AML-193 (cell line): Measurements from ENCODE around the gene CCDC24.

Experiments
- DNase-seq, 2 experiments: peaks; one replicate each; lab custom pipeline; 2025; lab: John Stamatoyannopoulos, UW

CCDC24 gene

GRCh38 chr1:43963006-43963405, 28.4 kb upstream of the CCDC24 start:
- no peak for DNase-seq

DNA sequence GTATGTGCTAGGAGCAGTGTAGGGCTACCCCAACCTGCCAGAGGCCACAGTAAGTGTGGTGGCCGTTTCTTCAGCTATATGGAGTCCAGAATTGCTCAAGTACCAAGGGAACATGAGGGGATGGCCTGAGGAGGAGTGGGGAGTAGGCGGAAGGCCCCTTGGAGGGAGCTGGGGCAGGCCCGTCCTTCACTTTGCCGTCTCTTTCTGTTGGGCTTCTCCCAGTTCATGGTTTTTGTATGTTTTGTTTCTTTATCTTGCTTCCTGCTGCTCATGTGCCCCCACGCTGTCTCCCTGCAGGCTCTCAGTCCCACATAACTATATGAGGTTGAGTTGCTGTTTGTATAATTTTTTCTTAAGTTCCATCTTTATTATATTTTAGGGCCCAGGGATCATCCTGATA, 27.5 kb upstream of the CCDC24 start:
- DNase-seq = no peak

DNA sequence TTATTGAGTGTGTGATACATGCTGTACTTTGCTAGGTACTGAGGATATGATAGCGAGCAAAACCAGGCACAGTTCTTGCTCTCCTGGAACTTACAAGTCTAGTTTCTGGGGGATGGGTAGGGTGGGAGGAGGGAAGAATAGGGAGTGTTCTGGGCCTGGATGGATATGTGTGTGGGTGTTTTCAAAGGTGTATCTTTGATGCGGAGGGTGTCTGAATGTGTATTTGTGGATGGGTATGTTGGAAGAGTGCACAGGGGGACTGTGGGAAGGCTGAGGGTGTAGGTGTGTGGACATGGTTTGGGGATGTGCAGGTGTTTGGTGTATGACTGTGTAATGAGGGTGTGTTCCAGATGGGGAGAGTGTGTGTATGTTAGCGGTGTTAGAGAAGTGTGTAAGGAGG, 26.1 kb upstream of the CCDC24 start:
- no peak for DNase-seq

- peak; percentile 27 to 29 for DNase-seq
Observed at GRCh38 chr1:43968348-43968948, 23.0 kb upstream of the CCDC24 start.

GRCh38 chr1:43969416-43969745, 22.0 kb upstream of the CCDC24 start:
- no peak for DNase-seq

DNA sequence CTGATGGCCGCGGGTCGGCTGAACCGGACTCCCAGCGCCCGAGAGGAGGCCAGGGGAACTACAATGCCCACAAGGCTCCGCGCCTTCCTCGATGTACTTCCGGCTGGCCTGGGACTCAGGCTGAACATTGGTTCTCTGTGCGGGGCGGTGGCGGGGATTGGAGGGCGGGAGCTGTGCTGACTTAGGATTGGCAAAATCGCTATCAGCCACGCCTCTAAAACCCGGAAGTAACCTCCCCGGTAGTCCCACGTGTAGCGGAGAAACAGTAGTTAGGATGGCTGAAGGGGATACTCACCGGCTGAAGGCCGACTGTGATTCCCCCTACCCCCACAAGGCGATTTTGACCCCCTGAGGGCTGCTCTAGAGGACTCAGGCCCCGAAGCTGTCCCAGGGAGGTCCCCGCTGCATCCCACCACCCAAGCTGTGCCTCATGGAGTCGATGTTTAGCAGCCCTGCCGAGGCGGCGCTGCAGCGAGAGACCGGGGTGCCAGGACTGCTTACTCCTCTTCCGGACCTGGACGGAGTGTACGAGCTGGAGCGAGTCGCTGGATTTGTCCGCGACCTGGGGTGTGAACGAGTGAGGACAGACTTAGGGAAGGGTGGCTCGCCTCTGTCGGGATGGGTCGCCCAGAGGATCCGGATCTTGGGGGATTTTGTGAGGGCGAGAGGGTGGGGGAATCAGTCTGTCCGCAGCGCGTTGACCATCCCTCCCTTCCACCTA, 21.5 kb upstream of the CCDC24 start, which contains the start of gene DPH2:
Gene DPH2 (plus strand): TSS at position 265 of the 721 bp plus-strand sequence. CDS start 166 bp downstream, at position 431.
- DNase-seq = peak; percentile 92 to 95

DNA sequence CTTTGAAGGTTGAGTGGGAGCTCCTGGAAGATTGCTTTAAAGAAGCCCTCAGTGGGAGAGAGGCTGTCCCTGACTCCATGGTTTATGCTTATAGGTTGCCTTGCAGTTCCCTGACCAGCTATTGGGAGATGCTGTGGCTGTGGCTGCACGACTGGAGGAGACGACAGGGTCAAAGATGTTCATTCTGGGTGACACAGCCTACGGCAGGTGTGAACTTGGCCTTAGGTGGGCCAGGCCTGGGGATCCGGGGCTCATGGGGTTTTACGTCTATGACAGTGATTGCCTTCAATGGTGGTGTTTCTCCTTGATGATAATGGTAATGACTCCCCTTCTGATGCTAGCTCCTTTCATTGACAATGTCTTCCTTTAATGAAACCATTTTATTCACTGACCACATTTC, 20.9 kb upstream of the CCDC24 start:
- DNase-seq = no peak

GRCh38 chr1:43970911-43971310, 20.5 kb upstream of the CCDC24 start:
- DNase-seq = no peak

DNA sequence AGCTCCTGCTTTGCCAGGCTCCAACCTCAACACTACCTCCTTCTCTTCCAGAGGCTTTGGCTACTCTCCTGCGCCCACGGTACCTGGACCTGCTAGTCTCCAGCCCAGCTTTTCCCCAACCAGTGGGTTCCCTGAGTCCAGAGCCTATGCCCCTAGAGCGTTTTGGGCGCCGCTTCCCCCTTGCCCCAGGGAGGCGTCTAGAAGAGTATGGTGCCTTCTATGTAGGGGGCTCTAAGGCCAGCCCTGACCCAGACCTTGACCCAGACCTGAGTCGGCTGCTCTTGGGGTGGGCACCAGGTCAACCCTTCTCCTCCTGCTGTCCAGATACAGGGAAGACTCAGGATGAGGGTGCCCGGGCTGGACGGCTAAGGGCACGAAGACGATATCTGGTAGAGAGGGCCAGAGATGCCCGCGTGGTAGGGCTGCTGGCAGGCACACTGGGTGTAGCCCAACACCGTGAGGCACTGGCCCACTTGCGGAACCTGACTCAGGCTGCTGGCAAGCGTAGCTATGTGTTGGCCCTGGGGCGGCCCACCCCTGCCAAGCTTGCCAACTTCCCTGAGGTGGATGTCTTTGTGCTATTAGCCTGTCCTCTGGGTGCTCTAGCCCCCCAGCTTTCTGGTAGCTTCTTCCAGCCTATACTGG, 19.9 kb upstream of the CCDC24 start:
- DNase-seq = no peak

- no peak for DNase-seq
Observed at GRCh38 chr1:43973981-43974442, 17.4 kb upstream of the CCDC24 start.

- peak; percentile 85 to 87 for DNase-seq
Observed at GRCh38 chr1:43974443-43975248, 16.8 kb upstream of the CCDC24 start, which contains the start of gene ATP6V0B. Gene ATP6V0B (plus strand): TSS chr1:43974960. CDS start chr1:43975041, 81 bp downstream.

DNA sequence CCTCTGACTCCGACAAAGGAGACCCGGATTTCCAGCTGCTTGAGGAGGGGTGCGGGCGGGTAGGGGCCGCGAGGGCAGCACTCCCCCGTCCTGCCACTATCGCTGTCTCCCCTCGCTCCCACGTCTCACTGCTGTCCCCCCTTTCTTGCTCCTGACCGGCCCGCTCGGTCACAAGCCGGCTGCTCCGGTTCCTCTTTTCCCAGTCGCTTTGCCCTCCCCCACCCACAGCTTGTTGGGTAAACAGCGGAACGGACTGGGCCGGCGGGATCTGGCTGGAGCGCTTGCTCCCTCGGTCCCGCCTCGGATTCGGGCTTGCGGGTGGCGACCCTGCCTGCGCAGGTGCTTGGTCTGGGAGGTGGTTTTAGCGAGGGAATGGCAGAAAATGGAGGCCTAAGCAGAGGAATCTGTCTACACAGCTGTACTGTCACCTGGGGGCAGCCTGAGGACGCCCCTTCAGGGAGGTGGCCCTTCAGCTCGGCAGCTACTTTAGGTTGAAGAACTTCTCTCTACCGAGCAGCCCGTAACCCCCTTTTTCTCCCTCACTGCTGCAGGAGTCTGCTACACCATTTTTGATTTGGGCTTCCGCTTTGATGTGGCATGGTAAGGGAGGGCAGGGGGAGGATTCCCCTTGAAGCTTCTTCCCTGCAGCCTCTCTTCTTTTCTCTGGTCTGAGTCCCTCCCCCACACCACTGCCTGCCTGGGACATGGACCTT, 16.0 kb upstream of the CCDC24 start:
- DNase-seq = peak; percentile 40 to 51

GRCh38 chr1:43976045-43976444, 15.4 kb upstream of the CCDC24 start:
- no peak for DNase-seq

DNA sequence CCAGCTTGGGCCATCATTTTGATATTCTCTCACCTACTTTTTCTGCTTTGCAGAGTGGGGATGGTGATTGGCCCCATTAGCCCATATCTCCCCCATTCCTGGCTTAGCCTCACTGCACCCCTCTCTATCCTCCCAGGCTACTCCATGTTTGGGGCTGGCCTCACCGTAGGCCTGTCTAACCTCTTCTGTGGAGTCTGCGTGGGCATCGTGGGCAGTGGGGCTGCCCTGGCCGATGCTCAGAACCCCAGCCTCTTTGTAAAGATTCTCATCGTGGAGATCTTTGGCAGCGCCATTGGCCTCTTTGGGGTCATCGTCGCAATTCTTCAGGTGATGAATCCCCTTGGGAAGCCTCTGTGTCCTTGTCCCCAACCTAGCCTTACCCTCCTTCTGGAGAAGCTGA, 14.5 kb upstream of the CCDC24 start:
- DNase-seq = no peak

- no peak for DNase-seq
Observed at GRCh38 chr1:43977376-43978263, 13.8 kb upstream of the CCDC24 start.

DNA sequence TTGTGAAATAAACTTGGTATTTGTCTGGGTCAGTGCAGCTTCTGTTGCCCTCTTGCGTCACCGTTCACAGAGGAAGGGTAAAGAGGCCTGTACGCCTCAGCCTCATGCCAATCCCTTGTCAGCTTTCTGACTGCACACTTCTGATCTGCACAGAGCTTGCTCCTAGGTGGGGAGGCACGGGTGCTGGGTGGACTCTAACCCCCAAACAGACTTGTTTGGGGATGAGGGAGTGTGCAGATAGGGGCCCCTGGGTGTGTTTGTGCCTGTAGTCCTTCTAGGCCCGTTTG, 13.2 kb upstream of the CCDC24 start:
- DNase-seq = peak; percentile 21

- DNase-seq = peak in 1 of 2 experiments; percentile 9
Observed at GRCh38 chr1:43978551-43979260, 12.7 kb upstream of the CCDC24 start, which contains the start of gene B4GALT2. Gene B4GALT2 (plus strand): TSS chr1:43979210. CDS start chr1:43981161, 1,951 bp downstream.

DNA sequence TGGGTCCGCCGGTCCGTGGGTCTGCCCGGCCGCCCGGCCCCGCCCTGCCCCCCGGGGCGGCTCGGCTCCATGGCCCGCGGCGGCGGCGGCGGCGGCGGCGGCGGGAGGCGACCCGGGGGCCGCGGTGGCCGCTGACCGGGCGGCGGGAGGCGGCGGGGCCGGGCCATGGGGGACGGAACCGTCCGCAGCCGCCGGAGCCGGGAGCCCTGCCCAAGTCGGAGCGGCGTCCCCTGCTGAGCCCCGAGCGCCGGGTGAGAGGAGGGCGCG, 12.2 kb upstream of the CCDC24 start:
- DNase-seq = no peak

DNA sequence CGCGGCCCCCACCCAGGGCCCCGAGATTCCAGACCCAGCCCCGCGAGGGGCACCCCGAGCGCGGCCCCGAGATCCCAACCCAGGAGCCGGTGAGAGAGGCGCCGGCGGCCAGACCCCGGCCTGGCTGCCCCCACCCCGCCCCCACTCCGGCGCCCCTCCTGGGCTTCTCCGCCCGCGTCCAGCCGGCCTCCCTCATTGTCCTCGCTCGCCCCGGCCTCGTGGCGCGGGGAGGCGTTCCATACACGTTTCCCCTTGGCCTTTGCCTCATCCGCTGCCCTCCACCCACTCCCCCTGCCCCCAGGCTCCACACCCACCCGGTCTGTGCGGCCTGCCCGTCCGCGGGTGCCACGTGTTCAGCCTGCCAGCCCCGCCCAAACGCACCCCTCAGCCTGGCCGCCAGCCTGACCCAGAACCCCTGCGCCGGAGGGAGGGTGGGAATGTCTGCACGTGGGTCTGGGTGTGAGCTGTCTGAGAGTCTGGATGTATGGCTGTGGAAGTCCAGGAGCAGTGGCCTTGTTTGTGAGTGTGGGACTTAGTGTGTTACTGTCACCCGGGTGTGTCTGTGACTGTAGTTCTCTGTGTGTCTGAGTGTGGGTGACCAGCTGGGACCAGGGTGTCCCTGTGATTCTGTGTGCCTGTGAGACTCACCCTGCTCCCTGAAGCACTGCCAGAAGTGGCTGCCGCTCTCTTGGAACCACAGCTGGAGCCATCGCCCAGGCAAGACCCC, 11.7 kb upstream of the CCDC24 start:
- DNase-seq = peak in 1 of 2 experiments; percentile 30
